Head of caudate nucleus (tissue), 42 donors: ENCODE results near the gene ECD.
"Not testable (repeated sequence)": the region's sequence is repeated elsewhere in the genome, so short reads cannot be mapped to it uniquely, and the experiment has no call there.

ENCODE experiments used
- DNase-seq, 42 donors: peaks; one replicate each; pipeline versions ENCODE4 v3.0.0 to v3.0.0-alpha.2; 2020 to 2021; ENCODE audit warnings: mixed read lengths in 7 of 42
- intact Hi-C: fragments of 100-400 bp; cut with DNase I; formaldehyde crosslinking; loops from one replicate; pipeline ENCODE4 v1.15.0; 2022

Gene ECD

DNA sequence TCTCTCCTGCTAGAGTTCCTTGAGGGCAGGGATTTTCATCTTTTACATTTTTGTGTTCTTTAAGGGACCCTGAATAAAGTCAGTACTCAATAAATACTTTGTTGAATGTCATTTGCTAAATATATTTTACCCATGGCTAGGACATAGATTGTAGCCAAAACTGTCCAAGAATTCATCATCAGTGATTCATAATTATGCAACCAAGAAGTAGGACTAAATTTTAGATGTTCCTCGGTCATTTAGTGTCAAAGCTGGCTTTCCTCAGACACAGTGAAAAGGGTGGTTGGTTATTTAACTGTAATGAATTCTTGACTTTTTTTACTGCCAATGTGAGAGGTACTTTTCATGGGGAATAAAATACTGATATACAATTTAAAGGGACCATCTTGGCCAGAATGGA, 54.3 kb downstream of the ECD start:
- intact Hi-C loops, result no loop called here
- no peak for DNase-seq

DNA sequence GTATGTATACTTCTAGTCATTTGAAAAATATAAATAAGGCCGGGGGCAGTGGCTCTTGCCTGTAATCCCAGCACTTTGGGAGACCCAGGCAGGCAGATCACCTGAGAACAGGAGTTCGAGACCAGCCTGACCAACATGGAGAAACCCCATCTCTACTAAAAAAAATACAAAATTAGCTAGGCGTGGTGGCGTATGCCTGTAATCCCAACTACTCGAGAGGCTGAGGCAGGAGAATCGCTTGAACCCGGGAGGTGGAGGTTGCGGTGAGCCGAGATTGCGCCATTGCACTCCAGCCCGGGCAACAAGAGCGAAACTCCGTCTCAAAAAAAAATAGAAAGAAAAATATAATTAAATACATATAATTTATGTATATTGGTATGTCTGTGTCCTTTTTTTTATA, 55.8 kb downstream of the ECD start:
- DNase-seq, intact Hi-C loops: not testable (repeated sequence)

DNA sequence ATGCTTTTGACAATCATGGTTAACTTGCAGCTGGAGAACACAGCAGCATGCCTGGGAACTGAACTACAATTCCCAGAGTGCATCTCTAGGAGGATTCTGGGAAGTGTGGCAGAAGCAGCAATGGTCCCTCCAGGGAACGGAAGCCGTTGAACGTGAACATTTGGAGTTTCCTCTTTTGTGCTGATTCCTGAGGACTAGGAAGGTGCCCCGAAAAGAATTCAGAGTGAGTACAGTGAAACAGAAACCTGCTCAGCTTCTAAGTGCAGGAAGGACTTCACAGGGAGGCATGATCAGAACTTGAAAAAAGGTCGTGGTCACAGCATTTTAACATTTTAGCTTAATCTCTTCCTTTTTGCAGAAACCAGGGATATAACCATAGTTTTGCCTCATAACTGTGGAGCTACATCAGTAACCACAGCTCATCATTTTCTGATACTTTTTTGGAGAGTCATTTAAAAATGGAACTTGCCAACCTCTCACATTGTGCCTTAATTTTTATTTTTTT, 57.4 kb downstream of the ECD start, which contains the start of gene NUDT13:
NUDT13 (plus strand) TSS at position 111 of the 505 bp plus-strand sequence. CDS start 3,911 bp downstream, outside the sequence.
- intact Hi-C loops, result no loop called here
- DNase-seq, result peak; percentile 32 to 93 (median 80)

DNA sequence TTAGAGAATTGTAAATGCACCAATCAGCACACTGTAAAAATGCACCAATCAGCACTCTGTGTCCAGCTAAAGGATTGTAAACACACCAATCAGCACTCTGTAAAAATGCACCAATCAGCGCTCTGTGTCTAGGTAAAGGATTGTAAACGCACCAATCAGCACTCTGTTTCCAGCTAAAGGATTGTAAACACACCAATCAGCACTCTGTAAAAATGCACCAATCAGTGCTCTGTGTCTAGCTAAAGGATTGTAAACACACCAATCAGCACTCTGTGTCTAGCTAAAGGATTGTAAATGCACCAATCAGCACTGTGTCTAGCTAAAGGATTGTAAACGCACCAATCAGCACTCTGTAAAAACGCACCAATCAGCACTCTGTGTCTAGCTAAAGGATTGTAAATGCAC, 58.6 kb downstream of the ECD start:
- DNase-seq, intact Hi-C loops: not testable (repeated sequence)

DNA sequence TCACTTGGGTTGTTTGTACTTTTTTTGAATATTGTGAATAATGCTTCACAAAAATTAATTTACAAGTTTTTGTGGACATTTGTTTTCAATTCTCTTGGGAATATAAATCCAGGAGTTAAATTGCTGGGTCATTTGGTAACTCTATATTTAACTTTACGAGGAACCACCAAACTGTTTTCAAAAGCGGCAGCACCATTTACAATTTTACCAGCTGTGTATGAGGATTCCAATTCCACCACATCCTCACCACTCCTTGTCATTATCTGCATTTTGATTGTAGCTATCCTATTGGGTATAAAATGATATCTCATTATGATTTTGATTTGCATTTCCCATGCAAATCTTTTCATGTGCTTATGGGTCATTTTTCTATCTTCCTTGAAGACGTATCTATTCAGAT, 61.5 kb downstream of the ECD start:
- intact Hi-C loops, result no loop called here
- DNase-seq, result no peak

DNA sequence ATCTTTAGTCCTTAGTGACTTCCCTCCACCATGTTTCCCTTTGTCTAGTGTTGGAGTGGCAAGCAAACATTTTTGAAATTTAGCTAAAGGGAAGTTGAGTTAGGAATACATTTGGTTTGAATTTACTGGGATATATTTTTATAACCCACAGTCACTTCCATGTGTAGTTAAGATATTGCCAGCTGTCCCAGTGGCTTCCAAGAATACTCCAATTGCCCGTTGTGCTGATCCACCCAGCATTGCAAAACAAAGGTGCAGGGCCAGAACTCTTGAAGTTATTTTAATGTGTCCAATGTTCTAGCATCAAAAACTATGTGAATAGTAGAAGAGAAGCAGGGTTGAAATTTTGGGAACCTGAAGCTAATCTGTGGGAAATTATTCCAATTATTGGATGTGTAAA, 68.7 kb downstream of the ECD start:
- no peak for DNase-seq
- intact Hi-C loops, result loop anchor here (5.0 kb wide), 2 partner anchors 68 to 153 kb away; partner anchors contain the start of genes ECD, FAM149B1 and MRPS16

DNA sequence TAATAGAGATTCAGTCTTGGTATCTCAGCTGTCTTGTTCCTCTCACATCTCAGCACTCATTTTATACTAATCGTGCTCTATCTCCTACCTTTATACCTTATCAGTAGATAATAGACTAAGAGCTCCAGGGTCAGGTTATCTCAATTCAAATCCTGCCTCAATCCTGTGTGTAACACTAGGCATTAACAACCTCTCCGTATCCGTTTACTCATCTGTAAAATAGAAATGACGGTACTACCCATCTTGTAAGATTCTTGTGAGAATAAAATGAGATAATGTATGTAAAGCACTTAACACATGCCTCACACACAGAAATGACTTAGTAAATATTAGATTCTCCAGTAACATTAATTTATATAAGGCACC, 70.5 kb downstream of the ECD start:
- intact Hi-C loops, result loop anchor here (5.0 kb wide), 2 partner anchors 70 to 155 kb away; partner anchors contain the start of genes ECD, FAM149B1 and MRPS16
- no peak for DNase-seq

DNA sequence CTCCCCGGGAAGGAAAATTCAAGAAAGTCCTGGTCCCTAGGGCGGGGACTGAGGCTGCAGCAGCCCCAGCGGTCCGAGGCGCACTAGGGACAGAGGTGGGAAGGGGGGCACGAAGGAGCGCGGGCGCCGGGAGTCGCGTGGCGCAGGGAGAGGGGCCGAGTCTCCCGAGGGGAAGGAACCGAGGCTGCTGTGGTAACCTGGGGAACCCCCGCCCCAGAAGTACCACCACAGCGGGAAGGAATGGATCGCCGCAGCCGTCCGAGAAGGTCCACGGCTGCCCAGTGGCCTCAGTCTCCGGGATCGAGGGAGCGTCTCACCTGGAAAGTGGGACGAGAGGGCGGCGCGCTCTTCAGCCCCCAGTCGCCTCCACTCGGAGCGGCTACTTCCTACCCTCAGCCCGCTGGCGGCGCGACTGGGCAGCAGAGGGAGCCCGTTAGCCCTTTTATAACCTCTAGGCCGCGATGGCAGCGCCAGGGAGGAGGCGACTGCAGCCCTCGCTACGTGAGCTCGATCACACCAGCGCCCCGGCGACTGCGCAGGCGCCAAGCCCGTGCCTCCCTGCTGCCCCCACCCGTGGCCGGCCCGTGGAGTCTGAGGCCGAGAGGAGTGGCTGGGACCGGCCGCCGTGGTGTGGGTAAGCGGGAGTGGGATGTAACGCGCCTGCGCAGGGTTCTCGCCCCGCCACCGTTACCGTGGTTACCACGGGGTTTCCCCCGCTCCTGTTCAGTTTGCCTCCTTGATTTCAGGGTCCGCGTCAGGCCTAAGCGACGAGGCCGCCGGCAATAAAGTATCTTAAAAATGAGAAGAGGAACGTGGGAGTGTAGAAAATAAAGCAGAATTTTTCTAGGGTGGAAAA, 71.1 kb downstream of the ECD start, which contains the start of gene P4HA1:
P4HA1 (minus strand) TSS at position 418 of the 856 bp plus-strand sequence. CDS start 21,983 bp downstream, outside the sequence.
- intact Hi-C loops, result loop anchor here (5.0 kb wide), 2 partner anchors 71 to 156 kb away; partner anchors contain the start of genes ECD, FAM149B1 and MRPS16
- peak; percentile 96 to 100 (median 99) for DNase-seq

DNA sequence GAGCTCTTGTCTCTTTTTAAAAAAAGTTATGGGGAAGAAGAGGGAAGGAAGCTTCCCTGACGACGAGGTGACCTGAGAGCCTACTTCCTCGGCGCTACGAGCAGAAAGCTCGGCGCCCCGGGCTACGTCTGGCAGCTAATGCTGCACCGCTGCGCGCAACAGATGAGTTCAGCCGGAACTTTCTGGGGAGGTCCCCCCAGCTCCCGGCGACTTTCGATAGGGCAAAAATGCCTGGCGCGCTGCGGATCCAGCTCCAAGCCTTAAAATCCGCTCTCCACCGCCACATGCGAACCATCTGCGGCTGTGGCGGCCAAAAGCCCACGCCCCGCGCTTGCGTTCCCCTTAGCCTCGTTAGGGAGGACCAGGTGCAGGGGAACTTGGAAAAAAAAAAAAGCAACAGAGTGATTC, 71.8 kb downstream of the ECD start:
- intact Hi-C loops, result loop anchor here (5.0 kb wide), 2 partner anchors 71 to 156 kb away; partner anchors contain the start of genes ECD, FAM149B1 and MRPS16
- DNase-seq, result peak; percentile 27 to 87 (median 70)

DNA sequence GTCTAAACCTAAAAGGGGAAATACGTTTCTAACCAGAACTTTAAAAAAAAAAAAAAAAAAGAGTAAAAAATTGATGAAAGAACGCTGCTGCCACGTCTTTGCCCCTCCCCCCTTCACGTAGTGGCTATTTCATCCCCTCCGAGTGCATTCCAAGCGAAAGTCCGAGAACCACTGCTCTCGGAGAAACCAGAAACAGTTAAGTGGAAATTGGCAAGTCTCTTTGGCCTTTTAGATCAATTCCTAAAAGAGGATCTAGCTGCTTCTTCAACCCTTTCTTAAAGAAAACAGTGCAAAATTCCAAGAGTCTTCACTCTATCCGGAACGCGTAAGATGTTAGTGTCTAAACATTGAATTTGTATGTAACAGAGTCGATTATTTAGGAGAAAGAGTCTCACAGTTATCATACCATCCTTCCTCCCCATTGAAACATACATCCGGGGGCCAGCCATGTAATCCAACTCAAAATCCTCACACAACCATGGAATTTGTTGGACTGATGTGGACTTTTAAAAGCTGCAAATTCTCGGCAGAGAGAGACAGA, 72.3 kb downstream of the ECD start:
- DNase-seq, result peak in 34 of 42 donors; percentile 21 to 73 (median 42)
- intact Hi-C loops, result loop anchor here (5.0 kb wide), 2 partner anchors 72 to 157 kb away; partner anchors contain the start of genes ECD, FAM149B1 and MRPS16

DNA sequence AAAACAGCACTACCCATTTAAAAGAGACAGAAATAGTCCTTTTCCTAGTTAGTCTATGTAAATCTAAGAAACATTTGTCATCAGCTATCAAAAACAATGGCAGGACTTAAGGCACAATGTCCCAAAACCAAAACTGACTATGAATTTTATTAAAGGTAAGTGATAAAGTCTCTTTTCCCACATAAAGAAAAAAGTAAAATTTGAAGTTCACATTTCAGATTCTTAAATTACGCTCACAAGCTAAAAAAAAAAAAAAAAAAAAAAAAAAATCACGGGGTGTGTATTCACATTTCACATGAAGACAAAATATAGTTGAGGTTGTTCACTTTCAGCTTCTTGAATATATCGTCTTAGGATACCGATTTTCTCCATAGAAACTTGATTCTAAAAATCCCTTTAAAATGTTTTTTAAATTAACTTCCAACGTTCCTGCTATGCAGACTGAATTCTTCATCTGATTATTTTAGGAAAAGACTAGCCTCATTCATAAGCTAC, 72.8 kb downstream of the ECD start:
- intact Hi-C loops, result loop anchor here (5.0 kb wide), 2 partner anchors 72 to 157 kb away; partner anchors contain the start of genes ECD, FAM149B1 and MRPS16

DNA sequence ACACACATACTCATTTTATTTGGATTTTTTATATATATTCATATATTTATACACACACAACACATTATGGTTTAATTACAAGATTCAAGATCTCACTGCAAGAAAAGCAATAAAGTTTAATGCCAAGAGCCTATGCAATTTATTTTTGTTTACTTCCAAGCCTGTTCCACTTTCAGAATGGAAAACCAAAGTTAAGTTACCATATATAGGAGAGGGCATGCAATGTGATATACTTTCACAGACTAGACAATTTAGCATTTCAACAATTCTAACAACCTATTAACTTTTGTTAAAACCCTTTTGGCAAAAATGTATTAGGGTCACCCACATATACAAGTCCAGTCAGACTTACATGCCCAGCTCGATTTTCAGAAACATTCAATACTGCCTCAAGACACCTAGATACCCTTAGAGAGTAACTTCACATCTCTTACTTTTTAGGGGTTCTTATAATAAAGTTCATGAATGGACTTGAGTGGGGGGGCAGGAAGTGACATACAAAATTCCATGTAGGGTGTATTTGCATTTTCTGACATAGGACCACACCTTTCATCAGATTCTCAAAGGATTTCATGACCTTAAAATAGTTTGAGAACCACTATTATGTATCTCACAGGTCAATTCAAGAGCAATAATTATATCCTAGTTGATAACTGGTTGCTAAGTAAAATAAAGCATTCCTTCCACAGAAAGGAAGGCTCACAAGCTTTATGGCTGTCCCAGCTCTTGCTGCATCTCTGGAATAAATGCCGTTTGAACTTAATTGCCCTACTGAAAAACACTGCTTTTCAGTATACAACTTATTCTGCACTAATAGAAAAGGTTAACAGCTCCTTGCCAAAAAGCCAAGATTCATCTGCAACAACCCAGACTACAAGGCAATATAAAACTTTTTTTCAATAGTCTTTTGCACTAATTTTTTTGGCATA, 73.6 kb downstream of the ECD start:
- intact Hi-C loops, result no loop called here
- no peak for DNase-seq

More for the DNA sequence above, 72.8 kb downstream of the ECD start:
- no peak for DNase-seq

DNA sequence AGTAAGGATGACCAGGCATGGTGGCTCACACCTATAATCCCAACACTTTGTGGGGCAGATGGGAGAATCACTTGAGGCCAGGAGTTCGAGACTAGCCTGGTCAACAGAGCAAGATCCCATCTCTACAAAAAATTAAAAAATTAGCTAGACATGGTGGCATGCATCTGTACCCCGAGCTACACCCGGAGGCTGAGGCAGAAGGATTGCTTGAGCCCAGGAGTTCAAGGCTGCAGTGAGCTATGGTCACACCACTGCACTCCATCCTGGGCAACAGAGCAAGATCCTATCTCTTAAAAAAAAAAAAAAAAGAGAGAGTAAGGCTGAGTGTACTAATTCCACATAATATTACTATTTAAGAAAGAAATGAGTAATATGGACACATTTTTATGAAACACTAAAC, 75.0 kb downstream of the ECD start:
- DNase-seq, result no peak
- intact Hi-C loops, result no loop called here

DNA sequence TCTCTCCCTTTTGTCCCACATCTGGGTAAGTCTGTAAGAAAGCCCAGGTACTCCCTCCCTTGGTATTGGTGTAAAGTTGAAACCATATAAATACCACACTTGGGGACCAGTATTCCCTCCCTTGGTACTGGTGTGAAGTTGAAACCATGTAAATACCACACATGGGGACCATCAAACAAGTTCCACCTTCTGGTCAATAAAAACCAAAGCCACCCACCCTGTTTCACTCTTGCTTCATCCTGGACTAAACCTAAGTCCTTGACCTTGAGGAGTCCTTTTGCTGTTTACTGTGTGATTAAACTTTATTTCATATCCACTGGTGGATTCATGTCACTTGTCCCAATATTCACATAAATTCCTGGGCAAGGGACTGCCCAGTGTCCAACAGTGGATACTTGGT, 79.5 kb downstream of the ECD start:
- no peak for DNase-seq
- intact Hi-C loops, result no loop called here

DNA sequence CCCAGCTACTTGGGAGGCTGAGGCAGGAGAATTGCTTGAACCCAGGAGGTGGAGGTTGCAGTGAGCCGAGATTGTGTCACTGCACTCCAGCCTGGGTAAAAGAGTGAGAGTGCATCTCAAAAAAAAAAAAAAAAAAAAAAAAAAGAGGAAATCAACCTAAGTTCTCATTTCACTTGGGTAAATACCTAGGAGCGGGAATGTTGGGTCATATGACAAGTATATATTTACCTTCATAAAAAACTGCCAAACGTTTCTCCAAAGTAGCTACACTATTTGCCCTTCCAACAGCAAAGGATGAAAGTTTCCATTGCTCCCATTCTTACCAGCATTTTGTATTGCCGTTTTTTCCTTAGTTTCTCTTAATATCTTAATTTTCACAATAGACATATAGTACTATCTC, 81.0 kb downstream of the ECD start:
- intact Hi-C loops, result no loop called here
- no peak for DNase-seq

DNA sequence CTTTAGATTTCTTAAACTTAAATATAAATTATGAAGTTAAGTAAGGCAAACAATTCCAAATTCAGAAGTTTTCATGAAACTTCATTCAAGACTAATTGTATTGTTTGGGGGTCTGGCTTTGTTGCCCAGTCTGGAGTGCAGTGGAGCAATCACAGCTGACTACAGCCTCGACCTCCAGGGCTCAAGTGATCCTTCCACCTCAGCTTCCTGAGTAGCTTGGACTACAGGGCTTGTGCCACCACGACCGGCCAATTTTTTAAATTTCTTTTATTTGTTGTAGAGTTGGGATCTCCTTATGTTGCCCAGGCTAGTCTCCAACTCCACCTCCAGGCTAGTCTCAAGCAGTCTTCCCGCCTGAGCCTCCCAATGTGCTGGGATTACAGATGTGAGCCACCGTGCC, 83.6 kb downstream of the ECD start:
- no peak for DNase-seq
- intact Hi-C loops, result no loop called here
